ENCODE measurements around the gene LPCAT1. TPM values are rescaled to one million over a fixed set of nuclear protein-coding genes. Genes with fewer than 3 reads are reported as not detected.

The LPCAT1 gene
- total RNA-seq, 3 donors from 2014 or later (not counting 1 experiment from before 2014, with no cell fraction given): 196 to 302 (median 252) TPM

- Mint-ChIP-seq H3K9me3 (no peaks in the 10 kb centered on the region), H3K4me1 (no peaks in the 10 kb centered on the region), H3K27me3 (ENCODE audit: low read depth in 2 of 2) (peaks cover 0 to 7% of the 10 kb centered on the region in 2 donors), H3K36me3 (no peaks in the 10 kb centered on the region), H3K4me3 (no peak overlapping the region), H3K27ac (no peak overlapping the region)
- no peak for ATAC-seq
- TF ChIP-seq CTCF (IDR thresholded peaks at IDR 0.05): no peak
- H3K36me3 ChIP-seq (ENCODE audit: control insufficient read depth, insufficient read depth, low read length): no peaks in the 10 kb centered on the region
- no peaks in the 10 kb centered on the region for H3K9me3 ChIP-seq (ENCODE audit: control insufficient read depth, insufficient read depth, low read length)
- no peak overlapping the region for H3K27ac ChIP-seq (ENCODE audit: low read length)
- H3K4me1 ChIP-seq (ENCODE audit: control insufficient read depth, insufficient read depth, low read length): no peaks in the 10 kb centered on the region
- WGBS (ENCODE audit: insufficient coverage): 87% methylated on average over 33 of the region's 33 CpGs
- DNase-seq: no peak
- intact Hi-C loops (cut with micrococcal nuclease): no loop called here
- peaks cover 3% of the 10 kb centered on the region for H3K27me3 ChIP-seq (ENCODE audit: control insufficient read depth, insufficient read depth, low read length)
- H3K4me3 ChIP-seq (ENCODE audit: low read length): no peak overlapping the region
These were observed 28.9 kb upstream of the LPCAT1 start for GRCh38 chr5:1552521-1553255.

- H3K27me3 ChIP-seq (ENCODE audit: control insufficient read depth, insufficient read depth, low read length): peaks cover 3% of the 10 kb centered on the region
- DNase-seq (no peak), ATAC-seq (no peak)
- H3K4me1 ChIP-seq (ENCODE audit: control insufficient read depth, insufficient read depth, low read length): no peaks in the 10 kb centered on the region
- H3K36me3 Mint-ChIP-seq: no peaks in the 10 kb centered on the region
- WGBS (ENCODE audit: insufficient coverage): 89% methylated on average over 32 of the region's 32 CpGs
- H3K27ac Mint-ChIP-seq: no peak overlapping the region
- H3K36me3 ChIP-seq (ENCODE audit: control insufficient read depth, insufficient read depth, low read length): no peaks in the 10 kb centered on the region
- no peaks in the 10 kb centered on the region for H3K4me1 Mint-ChIP-seq
- no peak overlapping the region for H3K4me3 Mint-ChIP-seq
- no peak for TF ChIP-seq CTCF (IDR thresholded peaks at IDR 0.05)
- H3K9me3 Mint-ChIP-seq: no peaks in the 10 kb centered on the region
- no peaks in the 10 kb centered on the region for H3K9me3 ChIP-seq (ENCODE audit: control insufficient read depth, insufficient read depth, low read length)
- peaks cover 2 to 7% of the 10 kb centered on the region in 2 donors for H3K27me3 Mint-ChIP-seq (ENCODE audit: low read depth in 2 of 2)
- no peak overlapping the region for H3K27ac ChIP-seq (ENCODE audit: low read length)
- H3K4me3 ChIP-seq (ENCODE audit: low read length): no peak overlapping the region
- intact Hi-C loops (cut with micrococcal nuclease): no loop called here
These were observed 27.9 kb upstream of the LPCAT1 start for GRCh38 chr5:1551426-1552301.

GRCh38 chr5:1550287-1551076 is 26.7 kb upstream of the LPCAT1 start:
- WGBS (ENCODE audit: insufficient coverage): 93% methylated on average over 17 of the region's 17 CpGs
- H3K27me3 Mint-ChIP-seq (ENCODE audit: low read depth in 2 of 2): peaks cover 6 to 7% of the 10 kb centered on the region in 2 donors
- no peaks in the 10 kb centered on the region for H3K4me1 ChIP-seq (ENCODE audit: control insufficient read depth, insufficient read depth, low read length)
- H3K27me3 ChIP-seq (ENCODE audit: control insufficient read depth, insufficient read depth, low read length): peaks cover 3% of the 10 kb centered on the region
- no peak overlapping the region for H3K4me3 Mint-ChIP-seq
- no peak overlapping the region for H3K27ac Mint-ChIP-seq
- H3K27ac ChIP-seq (ENCODE audit: low read length): no peak overlapping the region
- no peak overlapping the region for H3K4me3 ChIP-seq (ENCODE audit: low read length)
- peaks cover 5 to 6% of the 10 kb centered on the region in 2 donors for H3K4me1 Mint-ChIP-seq
- no peaks in the 10 kb centered on the region for H3K9me3 Mint-ChIP-seq
- no peak for TF ChIP-seq CTCF (IDR thresholded peaks at IDR 0.05)
- ATAC-seq (no peak), DNase-seq (no peak)
- H3K9me3 ChIP-seq (ENCODE audit: control insufficient read depth, insufficient read depth, low read length): no peaks in the 10 kb centered on the region
- H3K36me3 ChIP-seq (ENCODE audit: control insufficient read depth, insufficient read depth, low read length): no peaks in the 10 kb centered on the region
- no peaks in the 10 kb centered on the region for H3K36me3 Mint-ChIP-seq
- intact Hi-C loops (cut with micrococcal nuclease): no loop called here
